GM18519 (cell line): ENCODE data around the gene SASH3.
A peak's percentile ranks its signal among the peaks of the same experiment; 100 is the strongest.

Source experiments
- ATAC-seq: cut with Tn5 transposase; IDR thresholded peaks from one replicate; pipeline ENCODE4 v1.9.1; 2021; ENCODE audit warnings: mild to moderate bottlenecking, moderate library complexity; ENCODE audit not compliant: unreplicated experiment, low FRiP score

SASH3 gene

DNA sequence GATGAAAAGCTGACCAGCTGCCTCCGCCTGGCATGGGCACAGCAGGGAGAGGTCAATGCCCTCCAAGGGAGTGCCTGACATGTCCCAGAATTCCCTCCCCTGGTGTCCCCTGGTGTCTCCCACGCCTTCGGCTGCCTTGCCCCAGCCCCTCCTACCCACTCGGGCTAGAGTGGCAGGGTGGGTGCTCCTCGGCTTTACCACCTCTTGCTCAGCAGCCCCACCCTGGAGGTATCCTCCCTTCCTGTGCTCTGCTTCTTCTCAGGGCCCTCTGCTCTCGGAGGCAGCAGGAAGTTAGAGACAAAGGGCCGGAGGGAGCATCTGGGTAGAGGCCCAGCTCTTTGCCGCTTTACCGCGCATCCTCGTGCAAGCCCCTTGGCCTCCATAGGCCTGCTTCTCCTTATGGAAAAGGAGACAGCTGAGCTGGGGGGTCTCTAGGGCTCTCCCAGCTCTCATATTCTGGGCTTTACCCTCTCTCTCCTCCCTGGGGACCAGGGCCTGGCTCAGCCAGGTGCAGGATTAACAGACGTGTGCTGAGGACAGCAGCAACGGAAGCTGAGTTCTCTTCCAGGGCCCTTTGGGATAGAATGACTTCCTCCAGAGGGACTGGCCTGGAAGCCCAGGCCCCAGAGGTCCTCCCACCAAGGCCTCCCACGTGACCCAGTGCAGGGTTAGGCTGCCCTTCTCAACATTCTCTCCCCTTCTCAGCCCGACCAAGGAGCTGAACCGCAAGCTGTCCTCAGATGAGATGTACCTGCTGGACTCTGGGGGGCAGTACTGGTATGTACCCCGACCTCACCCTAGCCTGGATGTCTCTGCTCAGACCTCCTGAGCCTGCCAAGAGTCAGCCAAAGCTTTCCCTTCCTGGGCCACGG is 23.7 kb upstream of the SASH3 start:
- no peak for ATAC-seq

DNA sequence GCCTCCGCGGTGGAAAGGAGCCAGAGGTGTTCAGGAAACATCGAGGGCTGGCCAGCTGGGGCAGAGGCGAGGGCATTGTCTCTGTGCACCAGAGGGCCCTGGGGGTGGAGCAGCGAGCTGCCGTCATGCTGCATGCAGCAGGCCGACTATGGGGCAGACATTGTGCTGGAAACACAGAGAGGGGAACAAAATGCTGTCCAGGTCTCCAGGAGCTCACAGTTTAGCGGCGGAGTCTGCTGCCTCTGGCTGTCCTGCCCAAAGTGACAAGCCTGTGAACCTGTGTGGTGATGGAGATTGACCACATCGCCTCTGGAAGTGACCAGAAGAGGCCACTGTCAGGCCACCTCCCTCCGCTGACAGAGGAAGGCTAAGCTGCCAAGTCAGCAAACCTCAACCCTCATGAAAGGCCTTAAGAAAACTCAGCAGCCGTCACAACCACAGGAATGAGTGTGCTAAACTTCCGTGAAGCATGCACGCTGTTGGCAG is 20.1 kb upstream of the SASH3 start:
- ATAC-seq = no peak

DNA sequence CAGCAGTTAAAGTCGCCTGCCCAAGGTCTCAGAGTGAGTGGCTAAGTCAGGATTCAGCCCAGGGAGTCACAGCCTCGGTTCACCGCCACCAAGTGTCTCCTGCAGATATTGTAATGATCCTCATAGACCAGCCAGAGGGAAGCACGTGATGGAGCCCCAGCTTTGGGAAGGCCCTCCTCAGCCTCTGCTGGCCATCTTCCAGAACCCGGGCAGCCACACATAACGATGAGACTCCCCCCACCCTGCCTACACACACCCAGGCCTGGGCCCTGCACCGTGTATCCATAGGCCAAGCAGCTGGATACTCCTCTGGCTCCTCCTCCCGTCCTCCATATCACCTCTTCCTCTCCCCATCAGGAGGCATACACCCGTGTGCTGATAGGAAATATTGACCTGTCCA is 19.6 kb upstream of the SASH3 start:
- no peak for ATAC-seq

- ATAC-seq = no peak
Measured at GRCh38 chrX:129760981-129761380, 18.8 kb upstream of the SASH3 start.

GRCh38 chrX:129761596-129761995 is 18.2 kb upstream of the SASH3 start:
- no peak for ATAC-seq

GRCh38 chrX:129762448-129762847 is 17.3 kb upstream of the SASH3 start:
- ATAC-seq = no peak

DNA sequence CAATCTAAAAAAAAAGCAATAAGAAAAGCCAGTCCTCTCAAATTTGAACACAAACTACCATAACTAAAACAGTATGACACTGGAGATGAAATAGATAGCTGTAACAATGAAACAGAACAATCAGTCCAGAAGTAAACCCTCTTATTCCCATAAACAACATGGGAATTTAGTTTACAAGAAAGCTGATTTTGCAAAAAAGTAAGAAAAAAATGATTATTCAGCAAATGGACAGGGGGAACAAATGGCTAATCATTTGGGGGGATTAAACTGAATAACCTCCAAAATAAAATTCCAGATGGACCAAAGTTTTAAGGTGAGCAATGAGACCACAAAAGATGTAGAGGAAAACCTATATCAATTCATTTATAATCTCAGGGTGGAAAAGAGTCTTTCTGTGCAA is 16.1 kb upstream of the SASH3 start:
- ATAC-seq = no peak

DNA sequence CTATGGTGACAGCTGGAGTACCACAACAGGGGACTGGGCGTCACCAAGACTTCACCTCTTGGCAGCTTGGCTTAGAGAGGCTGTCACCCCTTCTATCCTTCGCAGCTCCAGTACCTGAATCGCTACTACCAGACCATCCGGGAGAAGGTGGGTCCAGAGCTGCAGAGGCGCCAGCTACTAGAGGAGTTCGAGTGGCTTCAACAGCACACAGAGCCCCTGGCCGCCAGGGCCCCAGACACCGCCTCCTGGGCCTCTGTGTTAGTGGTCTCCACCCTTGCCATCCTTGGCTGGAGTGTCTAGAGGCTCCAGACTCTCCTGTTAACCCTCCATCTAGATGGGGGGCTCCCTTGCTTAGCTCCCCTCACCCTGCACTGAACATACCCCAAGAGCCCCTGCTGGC is 11.6 kb upstream of the SASH3 start:
- ATAC-seq = no peak

- ATAC-seq = no peak
Measured at GRCh38 chrX:129768586-129769466, 10.9 kb upstream of the SASH3 start.

- peak; percentile 34 for ATAC-seq
Measured at GRCh38 chrX:129769467-129770154, 10.1 kb upstream of the SASH3 start.

GRCh38 chrX:129771266-129771995 is 8.3 kb upstream of the SASH3 start:
- ATAC-seq = no peak

DNA sequence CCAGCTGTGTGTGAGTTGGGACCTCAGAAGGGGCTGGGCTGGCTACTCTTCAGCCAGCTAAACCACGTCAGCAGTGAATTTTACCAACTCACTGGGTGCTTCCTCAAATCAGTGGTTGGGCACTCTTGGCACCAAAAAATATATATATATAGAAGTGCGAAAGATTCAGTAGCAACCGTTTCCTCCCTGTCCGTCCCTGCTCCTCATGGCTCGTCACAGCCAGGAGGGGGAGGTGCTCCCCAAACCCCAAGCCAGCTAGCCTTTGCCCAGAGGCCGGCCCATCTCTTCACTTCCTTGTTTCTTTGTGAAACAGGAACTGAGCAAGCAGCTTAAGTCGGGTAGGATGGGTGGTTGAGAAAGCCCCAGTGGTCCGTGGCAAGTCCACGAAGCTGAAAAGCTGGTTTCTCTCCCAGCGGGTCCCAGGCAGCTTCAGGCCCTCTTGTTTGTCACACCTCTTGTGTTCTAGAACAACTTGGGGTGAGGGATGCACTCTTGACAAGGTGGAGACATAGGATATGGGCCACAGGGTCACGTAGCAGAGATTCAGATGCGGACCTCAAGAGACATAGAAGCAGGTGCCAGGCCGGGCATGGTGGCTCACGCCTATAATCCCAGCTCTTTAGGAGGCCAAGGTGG is 6.8 kb upstream of the SASH3 start:
- peak; percentile 63 for ATAC-seq

DNA sequence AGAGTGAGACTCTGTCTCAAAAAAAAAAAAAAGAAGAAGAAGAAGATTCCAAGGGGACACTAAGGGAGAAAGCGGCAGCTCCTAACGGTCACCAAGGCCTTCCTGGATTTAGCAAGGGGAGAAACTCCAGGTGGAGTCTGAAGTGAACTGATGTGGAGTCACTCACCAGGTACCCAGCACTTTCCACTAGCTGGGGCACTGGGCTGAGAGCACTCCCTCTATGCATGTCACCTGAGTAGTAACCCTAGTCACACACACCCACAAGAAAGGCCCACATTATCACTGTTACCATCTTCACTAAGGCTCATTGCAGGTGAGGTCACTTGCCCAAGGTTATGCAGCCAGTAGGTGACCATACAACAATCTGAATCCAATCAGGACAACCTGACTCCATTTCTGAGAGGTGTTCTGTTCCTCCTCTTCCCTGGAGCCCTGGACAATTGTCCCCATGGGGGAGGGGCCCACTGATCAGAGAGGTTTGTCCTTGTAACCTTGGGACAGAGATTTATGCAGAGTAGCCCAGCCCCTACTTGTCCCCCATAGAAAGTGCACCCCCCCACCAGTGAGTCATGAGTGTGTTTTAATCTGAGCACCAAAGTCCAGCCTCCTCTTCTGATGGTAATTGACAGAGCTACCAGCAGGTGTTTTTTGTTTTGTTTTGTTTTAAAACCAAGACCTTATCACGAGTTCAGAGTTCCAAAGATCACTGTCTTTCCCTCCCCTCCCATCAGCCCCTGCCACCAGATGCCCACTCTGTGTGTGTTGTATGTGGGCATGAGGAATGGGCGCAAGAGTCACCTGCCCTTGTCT is 5.9 kb upstream of the SASH3 start:
- ATAC-seq = no peak

DNA sequence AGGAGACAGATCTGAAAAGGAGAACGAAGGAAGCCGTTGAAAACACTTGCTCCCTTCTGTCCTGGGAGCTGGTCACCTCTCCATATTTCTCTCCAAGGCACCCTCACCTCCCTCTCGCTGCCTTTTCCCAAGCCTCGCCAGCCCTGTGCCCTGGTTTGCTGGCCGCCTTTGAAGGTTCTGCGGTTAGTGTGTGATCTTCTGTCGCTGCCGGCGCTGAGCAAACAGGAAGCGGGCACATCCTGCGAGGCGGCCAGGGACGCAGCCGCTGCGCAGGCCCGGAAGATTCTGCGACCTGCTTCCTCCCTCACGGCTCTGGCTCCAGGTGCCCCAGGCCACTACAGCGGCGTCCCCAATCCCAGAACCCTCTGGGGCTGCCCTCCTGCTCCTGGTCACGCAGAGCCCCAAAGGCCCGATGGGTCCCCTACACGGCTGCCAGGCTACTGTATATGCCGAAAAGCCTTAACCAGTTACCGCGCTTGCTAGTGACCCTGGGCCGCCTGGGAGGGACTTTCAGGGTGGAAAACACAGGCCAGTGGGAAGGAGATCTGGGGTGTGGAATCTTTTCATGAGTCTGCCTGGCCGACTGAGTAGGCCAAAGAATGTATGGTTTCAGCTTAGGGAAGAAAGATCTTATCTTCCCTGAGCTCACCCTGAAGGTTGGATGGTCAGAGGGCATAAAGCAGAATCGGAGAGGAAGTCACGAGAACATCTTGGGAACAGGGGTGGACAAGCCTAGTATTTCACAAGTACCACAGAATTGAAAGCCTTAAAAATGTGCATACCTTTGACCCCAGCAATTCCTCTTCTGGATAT is 2.3 kb upstream of the SASH3 start:
- peak; percentile 25 for ATAC-seq

DNA sequence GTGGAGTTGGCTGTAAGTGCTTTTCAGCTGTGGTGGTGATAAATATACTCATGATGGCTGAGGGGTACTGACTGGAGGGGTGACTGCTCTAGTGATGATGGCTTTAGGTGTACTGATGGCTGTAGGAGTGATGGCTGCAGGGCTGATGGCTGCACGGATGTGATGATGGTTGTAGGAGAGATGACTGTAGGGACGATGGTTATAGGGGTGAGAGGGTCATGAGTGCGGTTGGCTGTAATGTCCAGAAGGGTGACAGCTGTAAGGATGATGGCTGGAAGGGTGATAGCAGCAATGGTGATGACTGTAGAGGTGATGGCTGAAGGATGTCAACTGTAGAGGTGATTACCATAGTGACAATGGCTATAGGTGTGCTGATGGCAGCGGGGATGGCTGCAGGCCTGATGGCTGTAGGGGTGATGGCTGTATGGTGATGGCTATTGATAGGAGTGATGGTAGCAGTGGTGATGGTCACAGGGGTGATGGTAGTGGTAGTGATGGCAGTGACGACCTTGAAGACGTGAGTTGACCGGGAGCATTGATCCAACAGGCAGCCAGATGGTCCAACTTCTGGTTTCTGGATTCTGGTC is 570 bp upstream of the SASH3 start:
- no peak for ATAC-seq

DNA sequence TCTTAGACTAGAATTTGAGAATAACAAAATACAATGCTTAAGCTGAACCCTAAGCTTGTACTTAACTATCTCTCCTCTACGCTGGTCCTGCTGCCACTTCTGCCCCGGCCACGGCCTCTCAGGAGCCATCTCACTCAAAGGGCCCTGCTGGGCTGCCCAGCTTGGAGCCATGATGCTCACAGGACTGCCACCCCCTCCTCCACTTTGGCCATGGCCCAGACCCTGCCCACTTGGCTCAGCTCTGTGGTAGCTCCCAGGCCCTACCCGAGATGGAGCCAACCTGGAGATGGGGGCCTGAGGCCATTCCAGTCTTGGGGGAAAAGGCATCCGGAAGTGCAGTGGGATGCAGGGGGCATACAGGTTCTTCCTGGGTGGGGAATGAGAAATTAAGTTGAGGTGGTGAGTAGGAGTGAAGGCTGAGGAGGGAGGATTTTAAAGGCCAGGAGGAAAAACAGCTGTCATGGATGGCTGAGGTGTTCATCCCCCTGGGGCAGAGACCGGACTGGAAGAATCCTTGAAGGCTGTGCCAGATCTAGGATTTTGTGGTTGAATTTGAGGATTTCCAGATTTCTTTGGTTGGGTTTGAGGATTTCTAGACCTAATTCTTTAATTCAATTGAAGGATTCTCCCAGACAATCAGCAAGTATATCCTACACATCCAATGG is 824 bp downstream of the SASH3 start:
- ATAC-seq = no peak

DNA sequence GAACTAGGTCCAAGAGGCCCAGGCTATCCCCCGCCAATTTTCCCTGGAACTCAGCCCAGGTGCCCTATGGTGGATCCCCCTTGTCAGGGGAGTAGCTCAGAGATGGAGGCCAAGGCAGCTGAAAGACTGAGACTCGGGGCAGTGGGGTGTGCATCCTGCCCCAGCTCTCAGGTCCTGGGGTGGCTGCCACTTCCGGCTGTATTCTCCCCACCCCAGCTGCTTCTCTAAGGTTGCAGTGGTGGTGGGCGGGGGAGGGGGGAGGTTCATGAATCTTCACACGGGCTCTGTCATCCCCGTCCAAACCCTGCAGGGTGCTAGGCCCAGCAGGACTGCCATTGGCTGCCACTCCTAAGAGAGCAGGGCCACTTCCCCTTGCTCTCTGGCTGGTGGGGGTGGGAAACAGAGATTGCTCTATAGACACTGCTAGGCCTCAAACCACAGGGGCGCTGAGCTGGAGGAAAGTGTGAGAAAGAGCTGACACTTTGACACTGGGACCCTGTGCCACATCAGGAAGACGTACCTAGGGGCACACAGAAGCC is 1.5 kb downstream of the SASH3 start:
- ATAC-seq = peak; percentile 66
